ENCODE results near the gene FBXO24. TPM values are rescaled to one million over a fixed set of nuclear protein-coding genes. Genes with fewer than 3 reads are reported as not detected.

The FBXO24 gene
- polyA plus RNA-seq, 1 donor (not counting 4 experiments of a cell fraction or from before 2014, with no cell fraction given), result 0.22 TPM

DNA sequence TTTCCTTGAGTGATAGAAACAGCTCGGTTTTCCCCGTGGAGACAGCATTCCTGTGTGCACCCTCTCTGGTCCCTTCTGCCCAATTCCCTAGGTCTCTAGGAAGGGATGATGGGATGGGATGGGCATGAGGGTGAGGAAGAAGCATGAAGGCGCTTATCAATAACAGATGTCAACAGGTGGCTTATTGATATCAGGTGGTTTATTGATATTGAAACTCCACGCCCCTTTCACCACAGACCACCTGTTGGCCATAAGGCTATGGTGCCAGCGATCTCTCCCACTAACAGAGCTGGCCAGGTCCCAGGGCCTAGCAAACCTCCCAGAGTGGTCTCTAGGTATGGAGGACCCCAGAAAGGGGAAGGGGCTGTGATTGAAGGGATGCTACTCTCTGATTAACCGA is 34.1 kb downstream of the FBXO24 start:
- Histone ChIP-seq H2AFZ (ENCODE audit: control insufficient read depth, low read length) (no peak overlapping the region), H3K9me3 (ENCODE audit: control insufficient read depth, low read depth, low read length) (no peaks in the 10 kb centered on the region), H3K79me2 (ENCODE audit: control insufficient read depth, insufficient read depth, low read length) (no peaks in the 10 kb centered on the region), H3K4me1 (ENCODE audit: control insufficient read depth, extremely low read depth, insufficient read depth, low read length) (no peaks in the 10 kb centered on the region), H4K20me1 (ENCODE audit: control insufficient read depth, extremely low read depth, insufficient read depth, low read length) (no peaks in the 10 kb centered on the region), H3K4me2 (ENCODE audit: control insufficient read depth, extremely low read depth, insufficient read depth, low read depth, low read length) (no peak overlapping the region), H3K4me3 (ENCODE audit: control insufficient read depth in 2 of 3, extremely low read depth in 1 of 3, insufficient read depth in 2 of 3, low read depth in 1 of 3, low read length in 3 of 3) (no peak overlapping the region), H3K27me3 (ENCODE audit: control insufficient read depth, extremely low read depth, insufficient read depth, low read length) (no peaks in the 10 kb centered on the region), H3K36me3 (ENCODE audit: control insufficient read depth in 2 of 2, extremely low read depth in 1 of 2, insufficient read depth in 2 of 2, low read length in 2 of 2) (no peaks in the 10 kb centered on the region), H3K27ac (ENCODE audit: control insufficient read depth, insufficient read depth, low read length) (no peak overlapping the region), H3K9ac (ENCODE audit: control insufficient read depth, extremely low read depth, insufficient read depth, low read length) (no peak overlapping the region), H3K9me1 (ENCODE audit: control insufficient read depth, extremely low read depth, insufficient read depth, low read length) (no peaks in the 10 kb centered on the region)
- TF ChIP-seq, protein P1, sequence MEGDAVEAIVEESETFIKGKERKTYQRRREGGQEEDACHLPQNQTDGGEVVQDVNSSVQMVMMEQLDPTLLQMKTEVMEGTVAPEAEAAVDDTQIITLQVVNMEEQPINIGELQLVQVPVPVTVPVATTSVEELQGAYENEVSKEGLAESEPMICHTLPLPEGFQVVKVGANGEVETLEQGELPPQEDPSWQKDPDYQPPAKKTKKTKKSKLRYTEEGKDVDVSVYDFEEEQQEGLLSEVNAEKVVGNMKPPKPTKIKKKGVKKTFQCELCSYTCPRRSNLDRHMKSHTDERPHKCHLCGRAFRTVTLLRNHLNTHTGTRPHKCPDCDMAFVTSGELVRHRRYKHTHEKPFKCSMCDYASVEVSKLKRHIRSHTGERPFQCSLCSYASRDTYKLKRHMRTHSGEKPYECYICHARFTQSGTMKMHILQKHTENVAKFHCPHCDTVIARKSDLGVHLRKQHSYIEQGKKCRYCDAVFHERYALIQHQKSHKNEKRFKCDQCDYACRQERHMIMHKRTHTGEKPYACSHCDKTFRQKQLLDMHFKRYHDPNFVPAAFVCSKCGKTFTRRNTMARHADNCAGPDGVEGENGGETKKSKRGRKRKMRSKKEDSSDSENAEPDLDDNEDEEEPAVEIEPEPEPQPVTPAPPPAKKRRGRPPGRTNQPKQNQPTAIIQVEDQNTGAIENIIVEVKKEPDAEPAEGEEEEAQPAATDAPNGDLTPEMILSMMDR (optimal IDR thresholded peaks at IDR 0.05 in 1 of 3, IDR thresholded peaks at IDR 0.05 in 1 of 3, conservative IDR thresholded peaks at IDR 0.05 in 1 of 3; ENCODE audit: extremely low read depth in 1 of 3, insufficient read depth in 2 of 3, low read length in 3 of 3), result no peak
- no peak for TF ChIP-seq EZH2 (IDR thresholded peaks at IDR 0.05; ENCODE audit: low read length)
- no peak for DNase-seq (ENCODE audit: low read depth, low spot score)
- dilution Hi-C loops (cut with MboI; ENCODE audit: extremely low pct_ligation_motif_present, low sequenced_read_pairs), result no loop called here
- no peak for FAIRE-seq

GRCh38 chr7:100620804-100621203 is 34.7 kb downstream of the FBXO24 start:
- H3K4me2 ChIP-seq (ENCODE audit: control insufficient read depth, extremely low read depth, insufficient read depth, low read depth, low read length), result no peak overlapping the region
- H3K9me1 ChIP-seq (ENCODE audit: control insufficient read depth, extremely low read depth, insufficient read depth, low read length), result no peaks in the 10 kb centered on the region
- H2AFZ ChIP-seq (ENCODE audit: control insufficient read depth, low read length), result no peak overlapping the region
- H3K9ac ChIP-seq (ENCODE audit: control insufficient read depth, extremely low read depth, insufficient read depth, low read length), result no peak overlapping the region
- TF ChIP-seq EZH2 (IDR thresholded peaks at IDR 0.05; ENCODE audit: low read length), result no peak
- TF ChIP-seq, protein P1 (optimal IDR thresholded peaks at IDR 0.05 in 1 of 3, IDR thresholded peaks at IDR 0.05 in 1 of 3, conservative IDR thresholded peaks at IDR 0.05 in 1 of 3; ENCODE audit: extremely low read depth in 1 of 3, insufficient read depth in 2 of 3, low read length in 3 of 3), result no peak
- FAIRE-seq (no peak), DNase-seq (ENCODE audit: low read depth, low spot score) (no peak)
- no peaks in the 10 kb centered on the region for H3K4me1 ChIP-seq (ENCODE audit: control insufficient read depth, extremely low read depth, insufficient read depth, low read length)
- no peaks in the 10 kb centered on the region for H3K79me2 ChIP-seq (ENCODE audit: control insufficient read depth, insufficient read depth, low read length)
- H3K27me3 ChIP-seq (ENCODE audit: control insufficient read depth, extremely low read depth, insufficient read depth, low read length), result no peaks in the 10 kb centered on the region
- H3K36me3 ChIP-seq (ENCODE audit: control insufficient read depth in 2 of 2, extremely low read depth in 1 of 2, insufficient read depth in 2 of 2, low read length in 2 of 2), result no peaks in the 10 kb centered on the region
- dilution Hi-C loops (cut with MboI; ENCODE audit: extremely low pct_ligation_motif_present, low sequenced_read_pairs), result no loop called here
- no peak overlapping the region for H3K27ac ChIP-seq (ENCODE audit: control insufficient read depth, insufficient read depth, low read length)
- H3K4me3 ChIP-seq (ENCODE audit: control insufficient read depth in 2 of 3, extremely low read depth in 1 of 3, insufficient read depth in 2 of 3, low read depth in 1 of 3, low read length in 3 of 3), result no peak overlapping the region
- no peaks in the 10 kb centered on the region for H3K9me3 ChIP-seq (ENCODE audit: control insufficient read depth, low read depth, low read length)
- no peaks in the 10 kb centered on the region for H4K20me1 ChIP-seq (ENCODE audit: control insufficient read depth, extremely low read depth, insufficient read depth, low read length)
